Glutamatergic neuron (in vitro differentiated cells): ENCODE data around the gene ESYT2. TPM values are rescaled to one million over a fixed set of nuclear protein-coding genes. Genes with fewer than 3 reads are reported as not detected.

Source experiments
- DNase-seq: peaks from one replicate; pipeline ENCODE4 v3.0.0; 2022
- H3K27ac Mint-ChIP-seq: one replicate; pipeline ENCODE4 v1.8.0; 2020; ENCODE audit warnings: mild to moderate bottlenecking, mixed read lengths, inconsistent platforms; ENCODE audit not compliant: unreplicated experiment
- H3K27me3 Mint-ChIP-seq: one replicate; pipeline ENCODE4 v1.8.0; 2020; ENCODE audit warnings: mild to moderate bottlenecking, moderate library complexity, mixed read lengths, inconsistent platforms; ENCODE audit not compliant: unreplicated experiment
- H3K36me3 Mint-ChIP-seq: one replicate; pipeline ENCODE4 v1.8.0; 2020; ENCODE audit warnings: mild to moderate bottlenecking, mixed read lengths, inconsistent platforms; ENCODE audit not compliant: unreplicated experiment
- H3K4me1 Mint-ChIP-seq: one replicate; pipeline ENCODE4 v1.8.0; 2020; ENCODE audit warnings: mild to moderate bottlenecking, low read depth, mixed read lengths, inconsistent platforms; ENCODE audit not compliant: unreplicated experiment
- H3K4me3 Mint-ChIP-seq: one replicate; pipeline ENCODE4 v1.8.0; 2020; ENCODE audit warnings: mild to moderate bottlenecking, mixed read lengths, inconsistent platforms; ENCODE audit not compliant: unreplicated experiment
- H3K9me3 Mint-ChIP-seq: one replicate; pipeline ENCODE4 v1.8.0; 2020; ENCODE audit warnings: mild to moderate bottlenecking, moderate library complexity, mixed read lengths, inconsistent platforms; ENCODE audit not compliant: unreplicated experiment
- total RNA-seq: library from RNA; stranded (reverse); fragmentation: NEBNext Ultra II Directional; extraction: Animal tissue kit (Norgen Biotek cat#: 25700); gene quantifications from one replicate; pipeline ENCODE4 v1.2.1, GENCODE V29; 2021; ENCODE audit not compliant: unreplicated experiment
- TF ChIP-seq, protein P1 (sequence below): fragments of 200-600 bp; sonication (generic); IDR thresholded peaks from one replicate; pipeline ENCODE4 v1.5.0; 2021; ENCODE audit not compliant: partially characterized antibody, unreplicated experiment

The ESYT2 gene
- total RNA-seq, 1 donor from 2014 or later: 41.9 TPM

DNA sequence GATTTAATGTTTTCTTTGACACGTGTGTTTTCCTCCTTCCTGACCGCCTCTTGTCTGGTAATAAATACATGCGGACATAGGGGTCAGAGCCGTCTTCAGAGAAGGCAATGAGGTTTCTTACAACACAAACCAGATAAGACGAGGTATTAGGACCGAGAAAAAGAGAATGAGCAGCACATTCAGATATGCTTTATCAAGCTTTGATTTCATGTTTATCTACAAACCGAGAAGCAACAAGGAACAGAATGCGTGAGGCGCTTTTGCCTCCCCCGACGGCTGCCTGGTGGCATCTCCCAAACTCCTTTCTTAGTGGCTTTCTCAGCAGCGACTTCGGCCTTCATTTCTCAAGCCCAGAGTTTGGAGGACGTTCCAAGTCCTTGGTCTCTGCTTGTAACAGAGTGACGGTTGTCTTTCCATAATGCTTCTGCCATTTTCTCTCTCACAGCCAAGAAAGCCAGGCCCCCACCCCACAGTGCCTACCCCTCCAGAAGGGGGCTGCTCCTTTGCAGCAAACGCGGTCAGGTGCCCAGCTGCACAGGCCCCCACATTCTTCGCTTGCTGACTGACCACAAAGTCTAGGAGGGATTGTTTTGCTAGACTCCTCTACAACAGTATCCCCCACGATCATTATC, 92.1 kb downstream of the ESYT2 start:
- Mint-ChIP-seq H3K36me3 (peaks cover 8% of the 10 kb centered on the region), H3K9me3 (no peaks in the 10 kb centered on the region), H3K27me3 (no peaks in the 10 kb centered on the region), H3K4me1 (no peaks in the 10 kb centered on the region), H3K27ac (no peak overlapping the region), H3K4me3 (no peak overlapping the region)
- no peak for DNase-seq
- TF ChIP-seq, protein P1, sequence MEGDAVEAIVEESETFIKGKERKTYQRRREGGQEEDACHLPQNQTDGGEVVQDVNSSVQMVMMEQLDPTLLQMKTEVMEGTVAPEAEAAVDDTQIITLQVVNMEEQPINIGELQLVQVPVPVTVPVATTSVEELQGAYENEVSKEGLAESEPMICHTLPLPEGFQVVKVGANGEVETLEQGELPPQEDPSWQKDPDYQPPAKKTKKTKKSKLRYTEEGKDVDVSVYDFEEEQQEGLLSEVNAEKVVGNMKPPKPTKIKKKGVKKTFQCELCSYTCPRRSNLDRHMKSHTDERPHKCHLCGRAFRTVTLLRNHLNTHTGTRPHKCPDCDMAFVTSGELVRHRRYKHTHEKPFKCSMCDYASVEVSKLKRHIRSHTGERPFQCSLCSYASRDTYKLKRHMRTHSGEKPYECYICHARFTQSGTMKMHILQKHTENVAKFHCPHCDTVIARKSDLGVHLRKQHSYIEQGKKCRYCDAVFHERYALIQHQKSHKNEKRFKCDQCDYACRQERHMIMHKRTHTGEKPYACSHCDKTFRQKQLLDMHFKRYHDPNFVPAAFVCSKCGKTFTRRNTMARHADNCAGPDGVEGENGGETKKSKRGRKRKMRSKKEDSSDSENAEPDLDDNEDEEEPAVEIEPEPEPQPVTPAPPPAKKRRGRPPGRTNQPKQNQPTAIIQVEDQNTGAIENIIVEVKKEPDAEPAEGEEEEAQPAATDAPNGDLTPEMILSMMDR: no peak

DNA sequence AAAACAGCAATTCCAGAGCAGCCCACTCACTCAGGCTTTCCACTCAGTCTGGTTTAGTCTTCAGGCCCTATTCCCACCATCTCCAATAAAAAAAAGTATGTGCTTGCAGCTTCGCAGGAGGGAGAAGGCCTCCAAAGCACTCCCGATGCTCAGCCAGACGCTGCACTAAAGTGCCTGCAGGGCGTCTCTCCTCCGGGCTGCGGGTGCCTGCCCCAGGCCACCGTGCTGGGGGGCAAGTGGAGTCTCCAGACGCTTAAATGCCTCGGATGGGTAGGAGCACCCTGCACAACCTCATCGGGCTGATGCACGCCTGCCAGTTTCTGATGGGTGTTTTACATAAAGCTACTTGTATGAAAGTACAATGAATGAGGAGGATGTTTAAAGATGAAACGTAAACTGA, 93.4 kb downstream of the ESYT2 start:
- TF ChIP-seq, protein P1: no peak
- Mint-ChIP-seq H3K27ac (no peak overlapping the region), H3K27me3 (no peaks in the 10 kb centered on the region), H3K9me3 (no peaks in the 10 kb centered on the region), H3K4me3 (no peak overlapping the region), H3K4me1 (no peaks in the 10 kb centered on the region), H3K36me3 (peaks cover 8% of the 10 kb centered on the region)
- no peak for DNase-seq

DNA sequence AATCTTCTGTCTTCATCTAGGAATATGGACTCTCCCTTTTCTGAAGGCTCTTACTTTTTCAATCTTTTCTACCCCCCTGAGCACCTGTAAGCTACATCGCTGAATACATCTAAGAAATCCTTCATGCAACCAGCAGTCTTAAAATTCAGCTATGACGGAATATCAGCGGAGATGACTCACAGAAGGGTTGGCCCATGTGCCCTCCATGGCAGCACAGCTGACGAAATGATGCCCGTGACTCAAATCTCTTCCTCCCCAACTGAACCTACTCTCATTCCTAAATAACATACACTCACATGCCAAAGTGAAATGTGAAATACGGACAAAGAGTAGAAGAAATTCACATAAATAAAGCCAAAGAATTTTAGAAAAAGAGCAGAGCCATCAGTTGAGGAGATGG, 94.4 kb downstream of the ESYT2 start:
- TF ChIP-seq, protein P1: no peak
- Mint-ChIP-seq H3K4me3 (no peak overlapping the region), H3K36me3 (peaks cover 8% of the 10 kb centered on the region), H3K27me3 (no peaks in the 10 kb centered on the region), H3K4me1 (no peaks in the 10 kb centered on the region), H3K9me3 (no peaks in the 10 kb centered on the region), H3K27ac (no peak overlapping the region)
- no peak for DNase-seq

DNA sequence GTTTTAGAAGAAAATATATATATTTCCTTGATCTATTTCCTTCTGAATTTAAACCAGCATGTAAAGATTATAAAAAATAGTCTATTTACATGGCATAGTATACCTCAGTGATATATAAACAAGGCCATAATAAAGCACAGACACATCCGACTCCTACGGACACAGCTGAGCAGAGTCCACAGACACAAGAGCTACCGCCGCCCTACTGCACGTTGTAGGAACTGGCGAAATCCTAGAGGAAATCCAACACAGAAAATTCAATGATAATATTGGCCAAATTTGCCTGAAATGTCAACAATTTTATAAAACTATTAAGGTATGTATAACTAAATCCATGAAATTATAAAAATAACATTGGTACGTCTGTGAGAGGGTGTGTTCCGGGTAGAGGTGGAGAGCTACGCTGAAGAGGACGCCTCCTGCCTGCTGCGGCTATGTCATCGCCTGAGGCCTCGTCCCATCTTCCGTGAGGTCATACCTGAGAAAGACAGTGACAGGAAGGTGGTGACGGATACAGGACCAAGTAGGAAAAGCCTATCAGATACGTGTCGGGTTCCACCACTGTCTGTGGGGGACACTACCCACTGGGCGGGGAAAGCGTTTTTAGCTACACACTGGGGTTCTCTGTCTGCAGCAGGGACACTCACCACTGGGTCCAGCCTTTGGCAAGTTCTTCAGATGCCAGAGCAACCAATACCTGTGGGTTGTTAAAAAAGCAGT, 95.4 kb downstream of the ESYT2 start:
- H3K4me3 Mint-ChIP-seq: no peak overlapping the region
- TF ChIP-seq, protein P1: peak; percentile 11
- H3K36me3 Mint-ChIP-seq: peaks cover 8% of the 10 kb centered on the region
- no peaks in the 10 kb centered on the region for H3K4me1 Mint-ChIP-seq
- H3K27me3 Mint-ChIP-seq: no peaks in the 10 kb centered on the region
- DNase-seq: no peak
- H3K9me3 Mint-ChIP-seq: no peaks in the 10 kb centered on the region
- H3K27ac Mint-ChIP-seq: no peak overlapping the region

DNA sequence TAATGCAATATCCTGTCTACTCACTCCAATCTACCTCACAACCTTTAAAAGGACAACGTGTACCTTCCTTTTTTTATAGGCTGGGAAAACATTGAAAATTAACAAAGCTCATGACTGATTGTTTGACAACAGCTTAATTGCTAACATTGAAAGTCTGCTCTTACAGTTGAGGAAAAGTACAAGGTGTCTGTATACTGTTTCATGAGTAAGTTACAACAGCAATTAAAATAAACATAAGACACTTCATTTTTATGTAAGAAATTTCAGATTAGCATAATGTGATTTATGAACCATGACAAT, 96.1 kb downstream of the ESYT2 start:
- H3K36me3 Mint-ChIP-seq: peaks cover 8% of the 10 kb centered on the region
- H3K4me3 Mint-ChIP-seq: no peak overlapping the region
- no peaks in the 10 kb centered on the region for H3K4me1 Mint-ChIP-seq
- peaks cover 2% of the 10 kb centered on the region for H3K27me3 Mint-ChIP-seq
- H3K9me3 Mint-ChIP-seq: no peaks in the 10 kb centered on the region
- H3K27ac Mint-ChIP-seq: no peak overlapping the region
- DNase-seq: no peak
- TF ChIP-seq, protein P1: no peak
